Activated T-helper 1 cell treated with anti-CD3 and anti-CD28 coated beads, Interleukin-2, amount 50 U/mL, for 16 hours (primary cell): ENCODE results near the gene PAPOLG.
"Not testable (repeated sequence)": the region's sequence is repeated elsewhere in the genome, so short reads cannot be mapped to it uniquely, and the experiment has no call there.

Experiments used
- DNase-seq, 2 donors: peaks; one replicate each; pipeline ENCODE4 v3.0.0-alpha.2; 2020; ENCODE audit warnings: low read depth in 1 of 2, low spot score in 1 of 2

The PAPOLG gene

GRCh38 chr2:60771508-60771907, 15.4 kb downstream of the PAPOLG start:
- DNase-seq = no peak

- DNase-seq = no peak
Observed at GRCh38 chr2:60775048-60775639, 19.1 kb downstream of the PAPOLG start.

GRCh38 chr2:60778352-60778751, 22.3 kb downstream of the PAPOLG start:
- DNase-seq = no peak

GRCh38 chr2:60779426-60779825, 23.4 kb downstream of the PAPOLG start:
- no peak for DNase-seq

- DNase-seq = no peak
Observed at GRCh38 chr2:60780721-60781120, 24.7 kb downstream of the PAPOLG start.

- no peak for DNase-seq
Observed at GRCh38 chr2:60793169-60793568, 37.1 kb downstream of the PAPOLG start.

GRCh38 chr2:60794271-60794863, 38.3 kb downstream of the PAPOLG start:
- no peak for DNase-seq

GRCh38 chr2:60796573-60797509, 40.8 kb downstream of the PAPOLG start:
- DNase-seq = no peak

- no peak for DNase-seq
Observed at GRCh38 chr2:60804473-60804872, 48.4 kb downstream of the PAPOLG start.

- no peak for DNase-seq
Observed at GRCh38 chr2:60806595-60806987, 50.5 kb downstream of the PAPOLG start.

- peak in 1 of 2 donors; percentile 22 for DNase-seq
Observed at GRCh38 chr2:60806988-60807681, 51.1 kb downstream of the PAPOLG start.

GRCh38 chr2:60808330-60808801, 52.3 kb downstream of the PAPOLG start:
- no peak for DNase-seq

- no peak for DNase-seq
Observed at GRCh38 chr2:60811491-60812375, 55.7 kb downstream of the PAPOLG start.

- not testable (repeated sequence) for DNase-seq
Observed at GRCh38 chr2:60817191-60817590, 61.1 kb downstream of the PAPOLG start.

GRCh38 chr2:60818272-60818671, 62.2 kb downstream of the PAPOLG start:
- peak in 1 of 2 donors; percentile 30 for DNase-seq

- DNase-seq = peak; percentile 64 to 73
Observed at GRCh38 chr2:60819155-60819862, 63.2 kb downstream of the PAPOLG start.

- no peak for DNase-seq
Observed at GRCh38 chr2:60819936-60820335, 63.9 kb downstream of the PAPOLG start.

GRCh38 chr2:60820416-60821132, 64.5 kb downstream of the PAPOLG start:
- no peak for DNase-seq

GRCh38 chr2:60821133-60821469, 65.0 kb downstream of the PAPOLG start:
- DNase-seq = no peak
